ENCODE measurements around the gene EVPLL. TPM values are rescaled to one million over a fixed set of nuclear protein-coding genes. Genes with fewer than 3 reads are reported as not detected.

The EVPLL gene
- total RNA-seq, 1 experiment from 2014 or later = 0.61 TPM

DNA sequence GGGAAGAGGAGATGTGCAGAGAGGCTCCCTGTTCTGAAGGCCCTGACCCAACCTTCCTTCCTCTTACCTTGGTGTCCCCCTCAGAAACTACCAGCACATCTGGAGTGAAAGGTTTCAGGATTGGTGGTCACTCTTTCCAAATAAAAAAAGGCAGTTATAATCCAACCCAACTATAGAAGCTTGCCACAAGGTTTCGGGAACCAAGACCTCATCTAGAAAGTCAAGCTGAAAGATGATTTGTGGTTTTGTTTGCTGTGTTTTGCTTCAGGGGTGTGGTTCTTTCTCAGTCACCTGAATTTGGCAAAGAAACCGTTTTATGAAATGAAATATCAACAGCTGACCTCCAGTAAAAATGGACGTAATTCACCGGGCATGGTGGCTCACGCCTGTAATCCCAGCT, 33.6 kb upstream of the EVPLL start:
- Histone ChIP-seq H2BK15ac (ENCODE audit: low read depth, low read length) (no peak overlapping the region), H3K27ac (ENCODE audit: insufficient read length, low read depth, low read length) (no peak overlapping the region), H3K23ac (ENCODE audit: insufficient read length, low read depth, low read length) (no peak overlapping the region), H3K56ac (ENCODE audit: insufficient read length, low read depth, low read length) (no peak overlapping the region), H3T11ph (ENCODE audit: low read length) (no peak overlapping the region), H2AFZ (ENCODE audit: low read length) (no peak overlapping the region), H4K91ac (ENCODE audit: insufficient read length, low read depth, low read length) (no peak overlapping the region), H3K4ac (ENCODE audit: low read depth, low read length) (no peak overlapping the region), H4K20me1 (ENCODE audit: control insufficient read depth, insufficient read depth, insufficient read length) (no peaks in the 10 kb centered on the region), H2AK5ac (ENCODE audit: insufficient read length, low read length) (no peak overlapping the region), H2BK120ac (ENCODE audit: low read depth, low read length, poor library complexity, severe bottlenecking) (no peak overlapping the region), H4K5ac (ENCODE audit: insufficient read length, low read depth, low read length) (no peak overlapping the region), H2BK20ac (ENCODE audit: low read depth, low read length, poor library complexity, severe bottlenecking) (no peak overlapping the region), H3K9ac (ENCODE audit: extremely low read depth, insufficient read length, low read length) (no peak overlapping the region), H3K4me2 (ENCODE audit: insufficient read depth, insufficient read length, low read length) (no peak overlapping the region), H3K79me1 (ENCODE audit: insufficient read depth, low read depth, low read length, poor library complexity, severe bottlenecking) (no peaks in the 10 kb centered on the region), H3K79me2 (ENCODE audit: insufficient read depth, low read length) (no peaks in the 10 kb centered on the region), H3K27me3 (ENCODE audit: insufficient read depth, low read length) (no peaks in the 10 kb centered on the region), H3K4me1 (ENCODE audit: insufficient read depth, low read length) (no peaks in the 10 kb centered on the region), H3K18ac (ENCODE audit: insufficient read length, low read depth, low read length) (no peak overlapping the region), H3K23me2 (ENCODE audit: insufficient read length, low read depth, low read length, poor library complexity, severe bottlenecking) (no peaks in the 10 kb centered on the region), H3K9me3 (ENCODE audit: control insufficient read depth, low read depth, low read length) (no peaks in the 10 kb centered on the region), H2BK5ac (ENCODE audit: insufficient read length, low read length) (no peak overlapping the region), H3K14ac (ENCODE audit: insufficient read depth, low read length) (no peak overlapping the region), H2BK12ac (ENCODE audit: insufficient read length, low read depth, low read length) (no peak overlapping the region), H4K8ac (replicated peaks; ENCODE audit: insufficient read length, low read depth, low read length) (no peak overlapping the region)
- H3K36me3 Mint-ChIP-seq (ENCODE audit: insufficient read depth in 1 of 3, low read depth in 3 of 3) = peaks cover 55 to 91% (median 85%) of the 10 kb centered on the region in 3 experiments
- no peak for TF ChIP-seq CTCF (conservative IDR thresholded peaks at IDR 0.05)
- H3K27ac Mint-ChIP-seq = no peak overlapping the region
- H3K9me3 Mint-ChIP-seq = peaks cover 4 to 8% of the 10 kb centered on the region in 2 experiments; a peak in 3 of 5 replicates
- no CpG with 5 or more reads among the region's 5 CpGs for WGBS (ENCODE audit: extremely low coverage, insufficient read length, low lambda C conversion rate)
- H3K27me3 Mint-ChIP-seq (ENCODE audit: low read depth) = no peaks in the 10 kb centered on the region
- no peak for DNase-seq
- H3K4me3 Mint-ChIP-seq = no peak overlapping the region
- no peaks in the 10 kb centered on the region for H3K4me1 Mint-ChIP-seq

All from H9 (cell line).